GM13977 (cell line): Measurements from ENCODE around the gene ZNF319.

Experiments
- DNase-seq: peaks from one replicate; pipeline ENCODE4 v3.0.0; 2012; ENCODE audit warnings: low spot score
- CTCF ChIP-seq: IDR thresholded peaks from 2 replicates; pipeline ENCODE4 v1.5.1; 2012; ENCODE audit warnings: mild to moderate bottlenecking, control low read depth; ENCODE audit not compliant: insufficient read depth; ENCODE audit errors: extremely low read depth, missing control alignments
- in situ Hi-C: fragments of 300-500 bp; cut with MboI; formaldehyde crosslinking; loops from one replicate; pipeline ENCODE4 v1.12.0; 2022; ENCODE audit warnings: low sequenced_read_pairs, low pct_unique_long_range_greater_than_20kb, mixed read lengths, inconsistent platforms; ENCODE audit not compliant: unreplicated experiment

The ZNF319 gene

GRCh38 chr16:58031016-58031800, 30.7 kb upstream of the ZNF319 start:
- no peak for TF ChIP-seq CTCF
- in situ Hi-C loops, result no loop called here
- DNase-seq, result peak; percentile 18

DNA sequence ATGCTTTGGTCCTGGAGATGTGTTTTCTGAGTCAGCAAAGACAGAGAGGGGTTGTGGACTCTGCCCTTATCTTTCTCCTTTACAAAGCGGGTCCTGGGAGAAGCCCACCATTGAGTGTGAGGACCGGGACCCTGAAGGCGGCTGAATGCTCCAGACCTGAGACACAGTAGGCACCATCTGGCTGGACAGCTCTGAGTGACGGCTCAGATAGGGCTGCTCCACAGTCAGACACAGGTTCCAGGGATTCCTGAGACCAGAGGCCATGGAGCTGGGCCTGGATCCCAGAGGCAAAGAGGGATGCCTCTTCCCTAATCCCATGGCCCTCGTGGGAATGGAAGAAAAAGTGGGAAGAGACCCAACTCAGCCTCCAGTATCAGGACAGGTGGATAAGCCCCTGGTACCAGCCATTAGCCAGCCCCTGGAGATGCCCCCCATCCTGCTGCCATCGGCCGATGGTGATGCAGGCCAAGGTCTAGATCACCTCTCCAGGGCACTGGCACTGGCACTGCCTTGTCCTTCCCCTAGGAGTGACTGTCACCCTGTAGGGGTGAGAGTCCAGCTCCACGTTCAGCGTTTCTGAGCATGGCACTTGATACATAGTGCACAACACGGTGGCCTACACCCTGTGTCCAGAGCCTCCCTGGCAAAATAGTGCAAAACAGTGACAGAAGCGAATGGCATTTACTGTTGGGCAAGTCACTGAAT, 29.8 kb upstream of the ZNF319 start:
- DNase-seq, result no peak
- no peak for TF ChIP-seq CTCF
- in situ Hi-C loops, result no loop called here

DNA sequence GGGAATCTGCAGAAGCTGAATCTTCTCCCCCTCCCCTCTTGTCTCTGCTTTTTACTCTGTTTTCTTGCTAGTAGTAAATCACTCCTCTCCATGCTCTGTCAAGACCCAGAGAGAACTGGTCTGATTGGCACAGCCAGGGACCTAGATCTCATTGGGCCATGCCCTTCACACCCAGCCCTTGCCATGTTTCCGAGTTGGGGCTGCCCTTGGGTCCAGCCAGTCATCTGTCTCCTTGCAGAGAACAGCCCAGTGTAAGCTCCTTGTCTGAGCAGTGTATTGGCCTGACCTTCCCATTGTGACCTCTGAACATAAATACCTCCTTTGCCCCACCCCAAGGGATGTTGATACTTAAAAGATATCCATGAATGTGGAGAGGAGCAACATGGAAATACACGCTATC, 28.9 kb upstream of the ZNF319 start:
- in situ Hi-C loops, result no loop called here
- DNase-seq, result no peak
- TF ChIP-seq CTCF, result no peak

GRCh38 chr16:58028541-58029070, 28.1 kb upstream of the ZNF319 start:
- in situ Hi-C loops, result no loop called here
- TF ChIP-seq CTCF, result no peak
- no peak for DNase-seq

- in situ Hi-C loops, result no loop called here
- no peak for DNase-seq
- TF ChIP-seq CTCF, result no peak
Measured at GRCh38 chr16:58027916-58028455, 27.5 kb upstream of the ZNF319 start.

DNA sequence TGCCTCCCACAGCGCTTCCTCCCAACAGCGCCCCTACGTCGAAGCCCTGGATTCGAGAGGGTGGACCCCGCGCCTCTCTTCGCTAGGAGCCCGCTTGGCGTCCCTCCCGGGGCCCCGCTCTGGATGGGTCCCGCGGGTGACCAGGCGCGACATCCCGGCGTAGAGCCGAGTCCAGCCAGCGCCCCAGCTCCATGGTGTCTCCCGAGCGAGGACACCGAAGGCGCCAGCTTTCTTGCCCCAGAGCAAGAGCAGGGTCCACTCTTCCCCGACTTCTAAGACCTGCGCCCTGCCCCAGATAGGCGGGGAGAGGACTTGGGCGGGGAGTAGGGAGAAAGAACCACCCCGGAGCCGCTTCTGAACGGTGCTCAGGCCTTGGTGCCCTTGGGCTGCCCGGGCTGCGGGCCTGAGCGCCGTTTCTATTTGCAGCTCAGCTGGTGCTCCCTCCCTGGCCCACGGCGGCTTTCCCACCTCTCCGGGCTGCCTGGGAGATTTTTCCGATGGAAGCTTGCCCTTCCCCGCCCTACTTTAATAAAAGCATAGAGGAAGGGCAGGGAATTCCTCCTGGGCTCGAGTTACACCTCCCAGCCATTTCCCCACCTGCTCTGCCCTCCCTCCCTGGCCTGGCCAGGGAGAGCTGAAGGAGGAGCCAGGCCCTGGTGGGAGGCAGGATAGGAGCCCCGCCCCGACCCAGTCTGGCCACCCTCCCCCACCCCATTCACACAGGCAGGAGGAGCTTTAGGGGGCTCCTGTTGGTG, 26.9 kb upstream of the ZNF319 start:
- in situ Hi-C loops, result no loop called here
- DNase-seq, result no peak
- no peak for TF ChIP-seq CTCF
